HepG2 (cell line): ENCODE measurements around the gene HAPLN2.

Experiments
- CHD4 ChIP-seq: fragments of 200-600 bp; sonication (generic); IDR thresholded peaks from 2 replicates; pipeline ENCODE4 v1.7.0; 2017; ENCODE audit warnings: mild to moderate bottlenecking, low read length, borderline replicate concordance
- CTCF ChIP-seq: sonication (generic); formaldehyde crosslinking; IDR thresholded peaks from 2 replicates; pipeline ENCODE4 v1.5.0; 2020; ENCODE audit warnings: mild to moderate bottlenecking, missing genetic modification reagents, moderate library complexity
- IRF2 ChIP-seq: IDR thresholded peaks from 2 replicates; pipeline ENCODE4 v1.6.1; 2018; ENCODE audit warnings: missing genetic modification reagents, missing compliant biosample characterization
- JDP2 ChIP-seq: sonication (generic); formaldehyde crosslinking; IDR thresholded peaks from 2 replicates; pipeline ENCODE4 v1.8.1; 2022; ENCODE audit warnings: missing genetic modification reagents, borderline replicate concordance
- SALL2 ChIP-seq: sonication (generic); formaldehyde crosslinking; IDR thresholded peaks from 2 replicates; pipeline ENCODE4 v1.8.1; 2023; ENCODE audit warnings: mild to moderate bottlenecking, missing genetic modification reagents, inconsistent platforms
- SP2 ChIP-seq: sonication (generic); formaldehyde crosslinking; IDR thresholded peaks from 2 replicates; pipeline ENCODE4 v1.5.1; 2020; ENCODE audit warnings: mild to moderate bottlenecking, missing genetic modification reagents
- ZNF609 ChIP-seq: sonication (generic); formaldehyde crosslinking; IDR thresholded peaks from 2 replicates; pipeline ENCODE4 v1.4.0; 2020; ENCODE audit warnings: mild to moderate bottlenecking, missing genetic modification reagents, borderline replicate concordance

- TF ChIP-seq JDP2 (no peak), IRF2 (CRISPR knock-in tag) (no peak), SALL2 (no peak), CTCF (CRISPR knock-in tag) (no peak), CHD4 (no peak), ZNF609 (no peak), SP2 (CRISPR knock-in tag) (no peak)
Observed at GRCh38 chr1:156596426-156596825, 22.8 kb upstream of the HAPLN2 start.
